HL-60/S4 (cell line): ENCODE results near the gene SWSAP1.
"Not testable (repeated sequence)": the region's sequence is repeated elsewhere in the genome, so short reads cannot be mapped to it uniquely, and the experiment has no call there.

ENCODE experiments used
- in situ Hi-C: fragments of 300-500 bp; cut with MboI; formaldehyde crosslinking; loops from 2 replicates; pipeline ENCODE4 v1.14.3; 2022; ENCODE audit warnings: low sequenced_read_pairs

The SWSAP1 gene, protein sequence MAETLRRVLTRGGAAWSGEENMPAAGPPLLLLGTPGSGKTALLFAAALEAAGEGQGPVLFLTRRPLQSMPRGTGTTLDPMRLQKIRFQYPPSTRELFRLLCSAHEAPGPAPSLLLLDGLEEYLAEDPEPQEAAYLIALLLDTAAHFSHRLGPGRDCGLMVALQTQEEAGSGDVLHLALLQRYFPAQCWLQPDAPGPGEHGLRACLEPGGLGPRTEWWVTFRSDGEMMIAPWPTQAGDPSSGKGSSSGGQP

GRCh38 chr19:11374433-11375142, at the start of gene SWSAP1:
TSS of gene SWSAP1 (plus strand) at chr19:11374666. CDS start at chr19:11374681, 15 bp downstream.
- in situ Hi-C loops = no loop called here

DNA sequence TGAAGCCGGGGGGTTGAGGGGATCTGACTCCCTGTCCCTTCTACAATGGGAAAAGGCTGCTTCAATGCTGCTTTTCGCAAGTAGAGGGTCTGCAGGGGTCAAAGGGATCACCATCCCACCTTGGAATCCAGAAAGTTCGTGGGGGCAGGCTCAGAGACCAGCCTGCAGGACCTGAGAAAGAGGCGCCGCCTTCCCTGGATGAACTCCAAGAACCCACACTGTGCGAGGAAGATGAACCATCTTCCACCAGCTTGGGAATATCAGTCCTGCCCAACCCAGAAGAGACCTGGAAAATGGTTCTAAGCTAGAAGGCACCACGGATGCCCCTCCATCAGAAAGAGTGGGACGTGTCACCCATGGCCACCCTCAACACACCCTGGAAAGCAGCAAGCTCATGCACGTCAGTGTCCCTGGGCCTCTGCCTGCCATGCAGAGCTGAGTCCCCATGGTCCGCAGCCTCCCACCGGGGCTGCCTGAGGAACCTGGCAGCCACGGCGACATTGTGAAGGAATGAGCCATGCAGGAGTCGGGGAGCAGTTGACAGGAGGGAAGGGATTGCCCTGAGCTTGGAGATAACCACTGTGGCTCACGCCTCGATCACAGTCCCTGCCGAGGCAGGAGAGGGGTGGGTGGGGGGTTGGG, 49.6 kb upstream of the SWSAP1 start:
- in situ Hi-C loops = no loop called here

- in situ Hi-C loops = no loop called here
These were observed 48.9 kb upstream of the SWSAP1 start for GRCh38 chr19:11325544-11325943.

GRCh38 chr19:11330127-11330526, 44.3 kb upstream of the SWSAP1 start:
- in situ Hi-C loops = no loop called here

DNA sequence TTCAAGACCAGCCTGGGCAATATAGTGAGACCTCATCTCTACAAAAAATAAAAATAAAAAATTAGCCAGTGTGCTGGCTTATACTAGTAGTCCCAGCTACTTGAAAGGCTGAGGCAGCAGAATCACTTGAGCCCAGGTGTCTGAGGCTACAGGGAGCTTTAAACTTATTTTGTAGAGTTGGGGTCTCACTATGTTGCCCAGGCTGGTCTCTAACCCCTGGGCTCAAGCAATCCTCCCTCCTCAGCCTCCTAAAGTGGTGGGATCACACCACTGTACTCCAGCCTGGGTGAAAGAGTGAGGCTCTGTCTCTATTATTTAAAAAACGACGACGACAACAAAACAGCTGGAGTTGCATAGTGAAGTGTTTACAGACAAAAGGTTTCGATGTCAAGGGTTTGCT, 43.0 kb upstream of the SWSAP1 start:
- in situ Hi-C loops = no loop called here

DNA sequence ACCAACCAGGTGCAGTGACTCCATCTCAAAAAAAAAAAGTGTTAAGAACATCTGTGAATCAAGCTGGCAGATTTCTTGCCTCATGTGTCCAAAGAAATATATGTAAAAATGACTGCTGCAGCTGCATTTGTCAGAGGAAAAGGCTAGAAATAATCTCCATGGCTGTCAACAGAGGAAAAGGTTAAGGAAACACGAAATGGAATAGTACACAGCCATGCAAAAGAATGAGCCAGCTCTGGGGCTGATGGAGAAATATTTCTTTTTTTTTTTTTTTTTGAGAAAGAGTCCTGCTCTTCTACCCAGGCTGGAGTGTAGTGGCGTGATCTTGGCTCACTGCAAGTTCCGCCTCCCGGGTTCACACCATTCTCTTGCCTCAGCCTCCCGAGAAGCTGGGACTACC, 41.6 kb upstream of the SWSAP1 start:
- in situ Hi-C loops = no loop called here

GRCh38 chr19:11333838-11334237, 40.6 kb upstream of the SWSAP1 start:
- in situ Hi-C loops = not testable (repeated sequence)

DNA sequence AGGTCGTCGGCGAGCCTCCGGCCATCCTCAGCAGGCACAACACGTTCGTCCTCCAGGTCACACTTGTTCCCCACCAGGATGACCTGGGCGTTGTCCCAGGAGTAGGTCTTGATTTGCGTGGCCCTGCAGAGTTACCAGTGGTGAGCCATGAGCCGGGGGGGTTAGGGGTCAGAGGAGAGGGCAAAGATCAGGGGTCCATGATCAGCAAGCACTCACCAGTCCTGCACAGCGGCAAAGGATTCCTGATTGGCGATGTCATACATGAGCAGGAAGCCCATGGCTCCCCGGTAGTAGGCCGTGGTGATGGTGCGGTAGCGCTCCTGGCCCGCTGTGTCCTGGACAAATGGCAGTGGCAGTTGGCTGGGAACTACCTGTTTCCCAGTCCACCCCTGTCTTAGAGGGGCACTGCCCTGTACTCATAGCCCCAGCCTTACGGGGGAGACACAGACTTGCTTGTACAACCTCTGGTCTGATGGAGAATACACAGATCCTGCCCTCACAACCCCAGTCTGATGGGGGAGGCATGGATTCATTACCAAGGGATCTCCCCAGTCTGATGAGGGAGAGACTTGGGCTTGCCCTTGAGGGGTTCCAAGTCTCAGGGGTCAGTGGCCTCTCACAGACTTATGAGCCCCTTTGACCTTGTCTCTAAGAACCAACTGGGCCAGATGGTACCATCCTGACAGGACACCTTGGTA, 38.9 kb upstream of the SWSAP1 start:
- in situ Hi-C loops = no loop called here

GRCh38 chr19:11337080-11337479, 37.4 kb upstream of the SWSAP1 start:
- in situ Hi-C loops = no loop called here

- in situ Hi-C loops = no loop called here
These were observed 36.3 kb upstream of the SWSAP1 start for GRCh38 chr19:11338121-11338520.

DNA sequence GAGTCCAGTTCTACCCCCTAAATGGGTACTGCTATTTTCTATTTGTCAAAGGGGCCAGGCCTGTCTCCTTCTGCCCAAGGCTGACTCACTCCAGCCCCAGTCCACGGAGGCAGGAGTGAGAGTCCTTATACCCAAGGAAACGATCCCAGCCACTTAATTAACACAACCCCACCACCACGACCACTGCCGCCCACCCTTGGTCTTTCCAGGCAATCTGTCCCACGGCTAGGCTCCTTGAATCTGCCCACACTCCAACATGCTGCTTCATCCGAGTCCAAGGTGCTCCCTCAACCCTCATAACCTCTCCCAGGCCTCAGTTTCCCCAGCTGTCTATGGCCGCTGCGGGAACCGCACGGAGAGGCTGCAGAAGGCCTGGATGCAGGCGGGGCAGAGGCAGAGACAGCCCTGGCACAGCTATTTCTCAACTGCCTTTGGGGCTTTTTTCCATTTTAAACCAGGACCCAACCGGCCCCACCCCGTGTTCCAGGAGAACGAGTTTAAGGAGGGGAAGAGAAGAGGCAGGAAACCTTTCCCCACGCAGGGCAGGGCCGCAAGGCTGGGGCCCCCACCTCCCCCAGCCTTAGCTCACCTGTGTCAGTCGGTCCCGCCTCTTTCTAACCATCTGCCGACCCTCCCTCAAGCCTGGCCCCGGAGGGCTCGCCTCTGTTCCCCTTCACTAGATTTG, 35.8 kb upstream of the SWSAP1 start:
- in situ Hi-C loops = no loop called here

GRCh38 chr19:11339254-11340098, 35.0 kb upstream of the SWSAP1 start, which contains the start of gene RAB3D:
TSS of gene RAB3D (minus strand) at chr19:11339657. CDS start at chr19:11337399, 2,258 bp downstream.
- in situ Hi-C loops = no loop called here

DNA sequence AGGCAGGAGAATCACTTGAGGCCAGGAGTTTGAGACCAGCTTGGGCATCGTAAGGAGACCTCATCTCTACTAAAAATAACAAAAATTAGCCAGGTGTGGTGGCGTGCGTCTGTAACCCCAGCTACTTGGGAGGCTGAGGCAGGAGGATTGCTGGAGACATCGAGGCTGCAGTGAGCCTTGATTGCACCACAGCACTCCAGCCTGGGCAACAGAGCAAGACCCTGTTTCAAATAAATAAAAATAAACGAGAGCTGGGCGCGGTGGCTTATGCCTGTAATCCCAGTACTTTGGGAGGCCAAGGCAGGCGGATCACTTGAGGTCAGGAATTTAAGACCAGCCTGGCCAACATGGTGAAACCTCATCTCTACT, 34.4 kb upstream of the SWSAP1 start:
- in situ Hi-C loops = not testable (repeated sequence)

GRCh38 chr19:11342429-11342828, 32.0 kb upstream of the SWSAP1 start:
- in situ Hi-C loops = no loop called here

- in situ Hi-C loops = no loop called here
These were observed 29.2 kb upstream of the SWSAP1 start for GRCh38 chr19:11345122-11345803.

DNA sequence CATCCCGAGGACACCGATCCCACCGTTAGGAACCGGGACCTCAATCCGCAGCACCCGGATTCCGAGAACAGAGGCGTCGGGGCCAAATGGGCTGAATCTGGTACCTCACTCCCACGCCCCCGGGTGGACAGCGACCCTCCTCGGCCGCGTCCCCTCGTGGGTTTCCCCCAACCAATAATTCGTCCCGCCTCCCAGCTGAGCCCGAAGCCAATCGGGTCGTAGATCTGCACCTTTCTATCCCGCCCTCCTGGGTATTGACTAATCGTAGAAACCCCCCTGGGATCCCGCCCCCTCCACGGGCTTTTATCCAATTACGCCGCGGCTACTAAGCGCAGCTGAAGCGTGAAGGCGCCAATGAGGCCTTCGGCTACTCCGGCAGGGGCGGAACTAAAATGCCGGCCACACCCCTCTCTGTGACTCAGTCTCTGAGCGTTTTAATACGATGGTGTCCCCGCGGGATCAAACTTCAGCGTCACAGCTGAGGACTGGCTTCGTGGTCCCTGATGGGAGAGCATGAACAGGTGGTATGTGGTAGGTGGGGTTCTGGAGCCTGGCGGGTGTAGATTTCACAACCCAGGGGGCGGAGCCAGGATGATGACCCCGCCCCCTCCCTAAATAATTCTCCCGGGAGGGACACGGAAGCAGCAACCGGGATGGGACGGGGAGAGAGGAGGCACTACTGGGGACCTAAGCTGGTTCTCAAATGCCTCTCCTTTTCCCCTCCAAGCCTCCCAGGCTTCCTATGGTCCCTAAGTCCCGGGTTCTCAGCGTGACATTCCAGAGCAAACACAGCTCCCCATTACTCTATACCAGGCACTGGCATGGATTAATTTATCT, 28.1 kb upstream of the SWSAP1 start, which contains the start of the genes CCDC159 and TMEM205:
Gene CCDC159 (plus strand): TSS at position 416 of the 837 bp plus-strand sequence. CDS start 88 bp downstream, at position 504.
Gene TMEM205 (minus strand): TSS at position 165 of the 837 bp plus-strand sequence. CDS start 649 bp downstream, outside the sequence.
- in situ Hi-C loops = no loop called here

DNA sequence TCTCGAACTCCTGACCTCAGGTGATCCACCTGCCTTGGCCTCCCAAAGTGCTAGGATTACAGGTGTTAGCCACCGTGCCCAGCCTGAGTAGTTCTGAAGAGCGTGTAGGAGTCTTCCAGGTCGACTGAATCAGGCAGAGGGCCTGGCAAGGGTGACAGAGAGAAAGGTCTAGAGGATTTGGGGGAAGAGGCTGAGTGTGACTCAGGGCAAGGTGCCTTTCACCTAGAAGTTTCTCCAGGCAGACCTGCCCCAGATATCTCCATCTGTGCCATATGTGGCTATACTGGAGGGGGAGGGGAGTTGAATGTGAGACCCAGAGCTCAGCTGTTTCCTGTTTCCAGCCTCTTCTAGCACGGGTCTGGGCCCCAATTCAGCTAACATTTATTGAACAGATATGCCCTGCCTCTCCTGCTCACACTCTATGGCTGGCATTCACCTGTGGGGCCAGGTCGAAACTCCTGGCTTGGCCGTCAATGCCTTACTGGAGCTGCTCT, 26.9 kb upstream of the SWSAP1 start:
- in situ Hi-C loops = no loop called here

GRCh38 chr19:11349171-11349570, 25.3 kb upstream of the SWSAP1 start:
- in situ Hi-C loops = no loop called here
